Stimulated activated CD8-positive, alpha-beta memory T cell treated with anti-CD3 and anti-CD28 coated beads, Interleukin-7, amount 100 ng/mL, for 1 hour (primary cell): ENCODE results near the gene THSD7A.

Source experiments
- DNase-seq, 2 donors: peaks; one replicate each; pipeline ENCODE4 v3.0.0-alpha.2; 2020; ENCODE audit warnings: low read depth in 2 of 2

Gene THSD7A

DNA sequence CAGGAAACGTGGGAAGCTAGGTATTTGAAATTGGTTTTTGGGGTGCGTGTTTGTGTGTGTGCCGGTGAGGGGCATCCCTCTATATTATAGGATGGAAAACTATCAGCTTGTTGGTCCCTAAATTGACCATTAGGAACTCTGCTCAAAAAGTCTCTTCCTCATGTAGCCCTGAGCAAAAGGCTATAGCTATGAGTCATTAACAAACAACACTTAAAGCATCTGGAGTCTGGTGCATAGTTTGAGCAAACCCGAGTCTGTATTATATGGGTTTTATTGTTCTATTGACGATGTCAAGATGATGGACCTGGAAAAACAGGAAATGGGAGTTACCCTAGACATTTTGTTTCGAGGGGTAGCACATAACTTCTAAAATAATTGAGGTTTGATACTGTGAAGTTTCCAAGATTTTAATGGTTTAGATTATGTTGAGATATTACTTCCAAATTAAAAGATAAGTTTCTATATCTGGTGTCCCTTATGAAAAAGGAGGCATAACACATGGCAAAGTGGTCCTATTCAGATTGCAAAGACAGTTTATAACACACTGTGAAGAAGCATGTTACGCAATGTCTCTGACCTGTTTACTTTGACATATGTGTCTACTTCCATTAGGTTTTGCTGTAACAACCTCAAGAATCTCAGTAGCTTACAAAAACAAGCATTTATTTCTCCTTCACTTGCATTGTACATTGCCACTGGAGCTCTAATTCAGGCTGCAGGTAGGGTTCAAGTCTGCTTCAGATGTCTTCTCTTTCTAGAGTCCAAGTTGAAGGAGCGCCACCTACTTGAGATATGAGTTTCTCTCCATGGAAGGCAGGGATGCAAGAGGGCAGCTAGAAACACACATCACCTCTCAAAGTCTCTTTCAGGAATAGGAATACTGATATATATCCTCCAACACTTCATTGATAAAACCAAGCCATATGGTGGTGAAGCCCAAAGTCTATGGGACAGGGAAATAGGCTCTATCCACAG, 500.6 kb downstream of the THSD7A start:
- DNase-seq: no peak

DNA sequence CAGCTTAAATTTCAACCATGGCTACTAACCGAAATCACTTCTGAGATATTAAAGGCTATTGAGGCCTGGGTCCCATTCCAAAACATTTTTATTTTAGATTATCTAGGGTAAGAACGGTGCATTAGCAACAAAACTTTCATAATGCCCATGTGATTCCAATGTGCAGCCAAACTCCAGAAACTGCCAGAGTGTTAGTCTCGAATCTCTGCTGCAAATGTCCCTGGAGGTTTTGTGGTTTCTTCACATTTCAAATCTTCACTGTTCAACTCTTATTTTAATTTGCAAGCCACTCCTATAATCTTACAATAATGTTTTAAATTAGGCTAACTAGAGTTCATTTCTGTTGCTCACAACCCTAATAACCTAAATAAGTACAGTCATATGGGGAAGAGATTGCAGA, 501.3 kb downstream of the THSD7A start:
- DNase-seq: no peak

DNA sequence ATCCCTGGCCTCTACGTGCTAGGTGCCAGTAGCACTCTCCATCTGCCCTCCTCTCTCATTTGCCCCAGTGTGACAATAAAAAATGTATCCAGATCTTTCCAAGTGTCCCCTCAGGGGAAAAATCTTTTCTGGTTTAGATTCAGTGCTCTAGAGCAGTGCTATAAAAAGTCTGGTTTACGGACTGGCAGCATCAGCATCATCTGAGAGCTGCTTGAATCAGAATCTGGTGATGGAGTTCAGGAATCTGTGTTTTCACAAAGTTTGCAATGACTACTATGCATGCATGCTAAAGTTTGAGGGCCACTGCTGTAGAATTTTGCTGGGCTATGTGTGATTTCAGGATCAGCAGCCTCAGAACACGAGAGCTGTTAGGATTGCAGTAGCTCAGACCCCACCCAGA, 501.8 kb downstream of the THSD7A start:
- no peak for DNase-seq

DNA sequence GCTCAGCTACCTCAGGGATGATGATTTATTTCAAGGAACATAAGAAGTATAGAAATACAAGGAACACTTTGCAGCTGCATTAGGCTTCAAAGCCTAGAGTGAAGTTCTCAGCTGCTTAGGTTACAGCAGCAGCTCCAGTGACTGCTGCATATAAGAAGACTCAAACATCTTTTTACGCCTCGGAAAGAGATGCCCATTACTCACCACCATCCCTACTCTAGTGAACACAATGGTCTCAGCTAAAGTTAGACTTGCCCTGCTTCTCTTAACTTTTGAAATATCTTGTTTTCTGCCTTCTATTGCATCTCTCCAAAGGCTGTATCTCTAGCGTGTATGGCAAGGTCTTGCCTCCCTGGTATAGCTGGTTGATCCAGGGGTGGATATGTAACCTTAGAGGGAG, 502.4 kb downstream of the THSD7A start:
- no peak for DNase-seq

DNA sequence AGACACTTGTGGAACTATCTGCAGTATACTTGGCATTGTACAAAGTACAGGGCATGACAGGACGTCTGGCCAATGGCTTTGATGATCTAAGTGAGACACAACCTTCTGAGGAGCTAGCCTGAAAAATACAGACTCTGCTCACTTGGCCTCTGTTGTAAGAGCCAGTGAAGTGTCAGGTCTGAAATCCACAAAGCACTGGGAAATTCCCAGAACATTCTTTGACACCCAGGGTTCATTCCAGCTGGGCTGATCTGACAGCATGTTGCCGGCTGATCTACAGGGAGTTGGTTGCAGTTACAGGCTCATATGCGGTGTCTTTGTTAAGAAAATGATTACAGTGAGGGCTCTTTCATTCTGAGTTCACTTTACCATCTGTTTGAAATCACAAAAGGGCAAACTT, 503.7 kb downstream of the THSD7A start:
- no peak for DNase-seq

DNA sequence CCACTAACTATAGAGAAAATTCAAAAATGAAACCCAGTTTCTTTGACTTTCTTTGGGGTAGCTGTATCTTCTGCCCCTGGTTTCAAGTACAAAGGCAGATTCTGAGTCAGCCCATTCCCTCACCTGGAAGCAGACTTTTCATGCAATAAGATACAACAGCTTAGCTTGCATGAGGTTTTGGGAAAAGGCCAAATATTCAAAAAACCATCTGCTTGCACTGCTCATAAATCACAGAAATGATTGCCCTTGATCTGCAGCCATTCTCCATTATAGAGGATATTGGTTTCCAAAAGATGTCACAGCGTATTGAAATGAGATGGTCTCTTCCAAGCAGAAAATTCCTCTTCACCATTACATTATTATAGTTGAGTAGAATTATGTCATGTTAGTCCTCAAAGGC, 504.4 kb downstream of the THSD7A start:
- no peak for DNase-seq
